ENCODE results near the gene DNAJC7. TPM values are rescaled to one million over a fixed set of nuclear protein-coding genes. Genes with fewer than 3 reads are reported as not detected.
A peak's percentile ranks its signal among the peaks of the same experiment; 100 is the strongest.

The DNAJC7 gene
- total RNA-seq, 1 donor from 2014 or later: 124 TPM

DNA sequence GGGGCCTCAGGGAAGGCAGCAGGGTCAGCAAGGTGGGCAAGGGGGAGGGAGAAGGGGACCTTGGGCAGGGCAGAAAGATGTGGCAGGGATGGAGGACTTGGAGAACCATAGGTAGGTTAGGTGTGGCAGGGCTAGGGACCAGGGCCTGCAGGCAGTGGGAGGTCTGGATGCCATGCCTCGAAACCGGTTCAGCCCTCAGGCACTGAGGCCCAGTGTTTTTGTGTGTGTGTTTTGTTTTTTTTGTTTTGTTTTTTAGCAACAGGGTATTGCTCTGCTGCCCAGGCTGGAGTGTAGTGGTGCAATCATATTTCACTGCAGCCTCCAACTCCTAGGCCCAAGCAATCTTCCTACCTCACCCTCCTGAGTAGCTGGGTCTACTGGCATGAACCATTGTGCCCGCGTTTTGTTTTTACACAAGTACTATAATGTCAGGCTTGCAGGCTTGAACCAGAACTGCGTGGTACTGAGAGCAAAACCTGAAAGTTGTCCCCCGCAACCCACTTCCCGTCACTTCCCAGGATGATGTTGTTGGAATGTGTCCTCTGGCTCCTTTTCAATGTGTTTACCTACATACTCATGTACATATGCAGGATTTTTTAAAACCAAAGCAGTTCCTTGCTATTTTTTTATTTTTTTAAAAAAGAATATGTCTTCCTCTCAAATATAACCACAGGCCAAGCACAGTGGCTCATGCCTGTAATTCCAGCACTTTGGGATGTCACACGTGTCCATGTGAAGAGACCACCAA, 74.4 kb downstream of the DNAJC7 start:
- no peaks in the 10 kb centered on the region for H3K36me3 Mint-ChIP-seq (ENCODE audit: unreplicated experiment)
- DNase-seq: no peak
- TF ChIP-seq, protein P1, sequence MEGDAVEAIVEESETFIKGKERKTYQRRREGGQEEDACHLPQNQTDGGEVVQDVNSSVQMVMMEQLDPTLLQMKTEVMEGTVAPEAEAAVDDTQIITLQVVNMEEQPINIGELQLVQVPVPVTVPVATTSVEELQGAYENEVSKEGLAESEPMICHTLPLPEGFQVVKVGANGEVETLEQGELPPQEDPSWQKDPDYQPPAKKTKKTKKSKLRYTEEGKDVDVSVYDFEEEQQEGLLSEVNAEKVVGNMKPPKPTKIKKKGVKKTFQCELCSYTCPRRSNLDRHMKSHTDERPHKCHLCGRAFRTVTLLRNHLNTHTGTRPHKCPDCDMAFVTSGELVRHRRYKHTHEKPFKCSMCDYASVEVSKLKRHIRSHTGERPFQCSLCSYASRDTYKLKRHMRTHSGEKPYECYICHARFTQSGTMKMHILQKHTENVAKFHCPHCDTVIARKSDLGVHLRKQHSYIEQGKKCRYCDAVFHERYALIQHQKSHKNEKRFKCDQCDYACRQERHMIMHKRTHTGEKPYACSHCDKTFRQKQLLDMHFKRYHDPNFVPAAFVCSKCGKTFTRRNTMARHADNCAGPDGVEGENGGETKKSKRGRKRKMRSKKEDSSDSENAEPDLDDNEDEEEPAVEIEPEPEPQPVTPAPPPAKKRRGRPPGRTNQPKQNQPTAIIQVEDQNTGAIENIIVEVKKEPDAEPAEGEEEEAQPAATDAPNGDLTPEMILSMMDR (IDR thresholded peaks at IDR 0.05; ENCODE audit: partially characterized antibody, unreplicated experiment): no peak
- peaks cover 3% of the 10 kb centered on the region for H3K27me3 Mint-ChIP-seq (ENCODE audit: unreplicated experiment)
- H3K27ac Mint-ChIP-seq (ENCODE audit: unreplicated experiment): no peak overlapping the region
- H3K4me3 Mint-ChIP-seq (ENCODE audit: unreplicated experiment): no peak overlapping the region
- peaks cover 3% of the 10 kb centered on the region for H3K9me3 Mint-ChIP-seq (ENCODE audit: unreplicated experiment)
- peaks cover 19% of the 10 kb centered on the region for H3K4me1 Mint-ChIP-seq (ENCODE audit: low read depth, unreplicated experiment)

DNA sequence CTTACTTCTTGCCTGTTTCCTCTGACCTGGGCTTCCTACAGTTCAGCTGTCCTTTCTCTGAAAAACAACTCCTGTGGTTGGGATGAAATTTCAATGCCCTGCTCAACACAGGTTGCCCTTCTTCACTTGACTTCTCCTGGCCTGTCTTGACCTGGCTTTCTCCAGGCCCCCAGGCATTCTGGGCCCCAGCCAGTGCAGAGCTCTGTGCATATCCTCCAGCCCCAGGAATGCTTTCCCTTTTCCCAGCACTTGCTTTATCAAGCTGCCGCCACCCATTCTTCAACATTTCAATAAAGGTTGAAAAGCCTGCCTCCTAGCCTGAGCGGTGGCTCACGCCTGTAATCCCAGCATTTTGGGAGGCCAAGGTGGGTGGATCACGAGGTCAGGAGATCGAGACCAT, 76.1 kb downstream of the DNAJC7 start:
- Mint-ChIP-seq H3K36me3 (ENCODE audit: unreplicated experiment) (no peaks in the 10 kb centered on the region), H3K4me1 (ENCODE audit: low read depth, unreplicated experiment) (peaks cover 19% of the 10 kb centered on the region), H3K9me3 (ENCODE audit: unreplicated experiment) (peaks cover 3% of the 10 kb centered on the region), H3K27me3 (ENCODE audit: unreplicated experiment) (peaks cover 3% of the 10 kb centered on the region), H3K4me3 (ENCODE audit: unreplicated experiment) (no peak overlapping the region), H3K27ac (ENCODE audit: unreplicated experiment) (no peak overlapping the region)
- no peak for DNase-seq
- TF ChIP-seq, protein P1 (IDR thresholded peaks at IDR 0.05; ENCODE audit: partially characterized antibody, unreplicated experiment): no peak

DNA sequence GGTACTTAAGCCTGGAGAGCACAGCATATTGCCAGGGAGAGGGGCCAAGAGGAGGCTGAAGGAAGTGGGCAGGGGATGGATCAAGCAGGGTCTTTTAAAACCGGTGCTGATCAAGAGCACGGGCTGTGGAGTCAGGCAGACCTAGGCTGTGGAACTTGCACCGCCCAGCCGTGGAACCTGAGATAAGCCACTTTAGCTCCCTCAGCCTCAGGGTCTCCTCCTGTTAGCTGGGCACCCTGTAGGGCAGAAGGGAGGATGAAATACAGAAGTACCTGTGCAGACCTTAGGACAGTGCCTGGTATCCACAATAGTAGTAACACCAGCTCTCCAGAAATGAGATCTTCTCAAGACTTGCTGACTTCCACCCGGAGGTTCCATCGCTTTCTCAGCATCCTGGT, 77.5 kb downstream of the DNAJC7 start:
- DNase-seq: no peak
- Mint-ChIP-seq H3K27ac (ENCODE audit: unreplicated experiment) (peak overlapping the region; percentile 54), H3K36me3 (ENCODE audit: unreplicated experiment) (no peaks in the 10 kb centered on the region), H3K9me3 (ENCODE audit: unreplicated experiment) (peaks cover 3% of the 10 kb centered on the region), H3K4me3 (ENCODE audit: unreplicated experiment) (peak overlapping the region; percentile 61), H3K27me3 (ENCODE audit: unreplicated experiment) (peaks cover 3% of the 10 kb centered on the region), H3K4me1 (ENCODE audit: low read depth, unreplicated experiment) (peaks cover 19% of the 10 kb centered on the region)
- TF ChIP-seq, protein P1 (IDR thresholded peaks at IDR 0.05; ENCODE audit: partially characterized antibody, unreplicated experiment): no peak

DNA sequence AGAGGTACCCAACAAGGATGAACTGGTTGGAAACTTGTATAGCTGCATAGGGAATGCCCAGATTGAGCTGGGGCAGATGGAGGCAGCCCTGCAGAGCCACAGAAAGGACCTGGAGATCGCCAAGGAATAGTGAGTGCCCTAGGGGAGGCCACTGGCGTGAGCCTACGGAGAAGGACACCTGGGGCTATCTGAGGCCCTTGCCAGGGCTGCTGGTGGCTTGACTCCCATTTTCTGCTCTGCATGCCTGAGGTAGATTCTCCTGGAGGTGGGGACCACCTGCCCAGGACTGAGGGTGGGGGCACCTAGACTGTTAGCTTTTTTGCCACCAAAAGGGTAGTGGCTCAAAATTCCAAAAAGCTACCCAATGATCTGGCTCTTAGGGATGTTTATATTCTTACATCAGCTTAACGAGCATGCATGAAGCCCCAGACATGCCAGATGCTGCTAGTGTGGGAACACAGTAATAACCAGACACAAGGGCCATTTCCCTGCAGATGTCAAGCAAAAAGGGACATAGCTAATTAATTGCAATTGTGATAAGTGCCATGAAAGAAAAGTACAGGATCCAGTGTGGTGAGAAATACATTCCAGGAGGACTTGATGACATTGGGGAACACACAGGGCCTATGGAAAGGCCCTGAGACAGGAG, 78.1 kb downstream of the DNAJC7 start:
- peak overlapping the region; percentile 61 for H3K4me3 Mint-ChIP-seq (ENCODE audit: unreplicated experiment)
- peaks cover 3% of the 10 kb centered on the region for H3K27me3 Mint-ChIP-seq (ENCODE audit: unreplicated experiment)
- TF ChIP-seq, protein P1 (IDR thresholded peaks at IDR 0.05; ENCODE audit: partially characterized antibody, unreplicated experiment): no peak
- H3K4me1 Mint-ChIP-seq (ENCODE audit: low read depth, unreplicated experiment): peaks cover 19% of the 10 kb centered on the region
- H3K27ac Mint-ChIP-seq (ENCODE audit: unreplicated experiment): peak overlapping the region; percentile 54
- no peaks in the 10 kb centered on the region for H3K36me3 Mint-ChIP-seq (ENCODE audit: unreplicated experiment)
- peaks cover 3% of the 10 kb centered on the region for H3K9me3 Mint-ChIP-seq (ENCODE audit: unreplicated experiment)
- no peak for DNase-seq

All from glutamatergic neuron (in vitro differentiated cells).